Measurements from ENCODE around the gene NT5C2.

Gene NT5C2

GRCh38 chr10:103120977-103121735, 71.9 kb downstream of the NT5C2 start:
- no peak for DNase-seq

DNA sequence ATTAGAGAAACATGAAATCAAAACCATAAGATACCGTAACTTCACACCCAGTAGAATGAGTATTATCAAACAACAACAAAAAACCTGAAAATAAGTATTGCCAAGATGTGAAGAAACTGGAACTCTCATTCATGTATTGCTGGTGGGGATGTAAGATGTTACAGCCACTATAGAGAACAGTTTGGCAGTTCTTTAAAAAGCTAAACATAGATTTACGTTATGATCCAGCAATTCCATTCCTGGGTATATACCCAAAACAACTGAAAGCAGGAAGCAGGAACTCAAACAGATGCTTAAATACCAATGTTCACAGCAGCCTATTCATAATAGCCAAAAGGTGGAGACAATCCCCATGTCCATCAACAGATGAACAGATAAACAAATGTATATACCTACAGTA, 72.5 kb downstream of the NT5C2 start:
- no peak for DNase-seq

DNA sequence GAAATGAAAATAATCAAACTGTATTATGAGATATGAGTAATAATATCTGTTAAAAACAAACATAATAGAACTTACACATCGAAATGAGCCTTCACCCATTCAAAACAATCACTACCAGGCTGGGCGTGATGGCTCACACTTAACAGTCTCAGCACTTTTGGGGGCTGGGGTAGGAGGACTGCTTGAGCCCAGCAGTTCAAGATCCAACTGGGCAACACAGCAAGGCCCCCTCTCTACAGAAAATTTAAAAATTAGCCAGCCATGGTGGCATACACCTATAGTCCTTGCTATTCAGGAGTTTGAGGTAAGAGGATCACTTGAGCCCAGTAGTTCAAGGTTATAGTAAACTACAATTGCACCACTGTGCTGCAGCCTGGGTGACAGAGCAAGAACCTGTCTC, 75.8 kb downstream of the NT5C2 start:
- DNase-seq: no peak

DNA sequence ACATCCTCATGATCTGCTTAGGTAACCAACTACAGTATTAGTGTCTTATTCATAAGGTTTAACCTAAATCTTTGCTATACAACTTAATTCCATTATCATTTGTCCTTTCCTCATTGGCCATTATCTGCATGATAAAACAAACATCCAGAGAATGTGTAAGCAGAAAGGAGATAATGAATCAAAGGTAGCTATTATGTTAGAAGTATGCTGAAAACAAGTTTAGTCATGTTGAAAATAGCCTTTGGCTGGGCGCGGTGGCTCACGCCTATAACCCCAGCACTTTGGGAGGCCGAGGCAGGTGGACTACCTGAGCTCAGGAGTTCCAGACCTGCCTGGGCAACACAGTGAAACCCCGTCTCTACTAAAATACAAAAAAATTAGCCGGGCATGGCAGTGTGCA, 78.2 kb downstream of the NT5C2 start:
- no peak for DNase-seq

DNA sequence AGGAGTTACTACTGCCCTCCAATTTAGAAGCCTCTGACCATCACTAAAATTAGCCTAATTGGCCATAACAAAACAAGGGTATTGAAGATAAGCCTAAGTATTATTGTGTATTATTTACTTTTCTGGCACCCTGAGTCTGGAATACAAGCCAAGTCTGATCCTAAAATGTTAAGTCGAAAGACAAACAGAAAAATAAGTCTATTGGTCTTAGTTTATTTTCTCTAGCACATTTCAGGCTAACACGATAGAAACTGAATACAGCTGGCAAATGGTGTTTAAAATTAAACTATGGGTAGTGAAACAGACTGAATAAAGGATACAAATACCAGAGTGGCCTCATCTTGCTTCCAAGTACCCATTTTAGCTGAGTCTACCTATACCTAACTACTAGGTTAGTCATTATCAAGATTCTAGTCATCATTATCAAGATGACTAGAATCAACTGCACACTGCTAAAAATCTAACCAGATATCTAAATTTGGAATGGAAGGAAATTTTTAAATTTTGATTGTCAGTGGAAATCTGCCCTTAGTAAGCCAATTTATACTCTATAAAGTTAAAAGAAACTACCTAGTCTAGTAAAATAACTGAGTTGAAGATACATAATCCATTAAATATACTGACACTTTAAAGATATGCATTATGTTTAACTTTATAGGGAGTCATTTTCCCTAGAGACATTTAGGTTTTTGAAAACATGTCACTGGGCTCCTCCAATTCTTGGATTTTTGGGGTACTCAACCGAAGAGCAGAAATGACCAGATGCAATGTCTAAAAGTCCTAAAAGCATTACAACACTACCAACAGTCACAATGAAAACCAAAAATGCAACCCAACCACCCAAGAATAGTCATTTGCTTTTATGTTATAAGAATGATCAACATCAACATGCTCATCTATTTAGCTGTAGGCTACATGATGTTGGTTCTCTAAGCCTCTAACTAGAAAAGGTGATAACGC, 80.9 kb downstream of the NT5C2 start:
- DNase-seq: no peak

DNA sequence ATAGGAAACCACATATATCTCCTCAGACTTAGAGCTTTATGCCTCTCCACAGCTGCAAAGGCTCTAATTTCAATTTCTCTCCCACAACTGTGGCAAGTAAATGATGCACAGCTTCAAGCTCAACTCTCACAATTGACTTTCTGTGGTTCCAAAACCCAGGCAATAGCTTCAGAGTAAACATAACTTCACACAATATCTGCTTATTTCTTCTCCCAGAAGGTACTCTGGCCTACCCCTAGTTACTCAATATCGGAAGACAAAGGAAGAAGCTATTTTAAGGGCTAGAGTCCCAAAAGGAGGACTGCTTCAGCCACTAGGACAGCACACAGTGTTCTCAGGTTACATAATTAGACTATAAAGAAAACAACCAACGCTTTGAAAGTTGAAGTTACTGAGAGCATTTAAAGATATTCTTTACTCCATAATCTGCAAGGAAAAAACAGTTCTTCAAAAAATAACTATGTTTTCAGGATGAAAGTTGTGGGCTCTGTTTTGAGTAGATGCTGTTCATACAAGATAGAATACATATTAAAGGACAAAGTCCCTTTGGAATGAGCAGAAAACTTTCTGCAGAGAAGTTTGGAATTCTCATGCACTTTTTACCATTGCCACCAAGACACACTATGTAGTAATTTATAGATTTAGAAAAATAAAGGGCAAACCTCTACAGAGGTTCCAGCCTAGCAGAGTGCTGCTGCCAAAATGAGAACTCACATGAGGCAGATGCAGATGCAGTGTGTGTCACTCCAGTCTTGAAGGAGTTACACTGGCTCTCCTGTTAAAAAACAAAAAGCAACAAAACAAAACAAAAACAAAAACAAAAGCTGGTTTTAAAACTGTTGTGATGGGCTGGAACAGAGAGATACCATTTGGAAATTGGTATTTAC, 81.8 kb downstream of the NT5C2 start:
- DNase-seq: no peak

DNA sequence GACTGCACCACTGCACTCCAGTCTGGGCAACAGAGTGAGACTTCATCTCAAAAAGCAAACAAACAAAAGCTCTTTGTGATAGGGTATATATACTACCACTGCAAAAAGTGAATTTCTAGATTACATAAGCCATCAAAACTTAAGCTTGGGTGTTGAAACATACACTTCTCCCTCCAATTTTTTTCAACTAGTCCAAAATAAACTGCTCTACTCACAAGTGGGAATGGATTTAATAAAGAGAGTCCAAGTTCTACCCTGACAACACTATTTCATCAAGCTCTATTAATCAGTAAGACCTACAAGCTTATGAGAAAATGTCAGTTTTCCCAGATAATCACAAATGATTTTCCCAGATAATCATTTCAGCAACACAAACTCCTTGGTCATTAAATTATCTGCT, 82.7 kb downstream of the NT5C2 start:
- DNase-seq: no peak

DNA sequence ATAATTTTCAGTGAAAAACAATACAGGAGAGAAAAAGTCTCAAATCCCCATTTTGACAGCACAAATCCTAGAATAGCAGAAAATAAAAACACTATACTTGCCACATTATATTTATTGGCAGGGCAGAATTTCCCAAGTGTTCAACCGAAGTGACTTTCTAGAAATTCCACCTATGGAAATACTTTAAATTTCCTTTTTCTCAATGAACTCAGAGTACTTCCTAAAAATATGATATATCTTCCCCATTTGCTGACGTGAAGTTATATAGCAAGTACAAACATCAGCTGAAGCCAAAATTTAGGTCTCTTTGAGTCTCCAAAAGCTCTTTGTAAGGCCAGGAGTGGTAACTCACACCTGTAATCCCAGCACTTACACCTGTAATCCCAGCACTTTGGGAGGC, 83.3 kb downstream of the NT5C2 start:
- DNase-seq: no peak

DNA sequence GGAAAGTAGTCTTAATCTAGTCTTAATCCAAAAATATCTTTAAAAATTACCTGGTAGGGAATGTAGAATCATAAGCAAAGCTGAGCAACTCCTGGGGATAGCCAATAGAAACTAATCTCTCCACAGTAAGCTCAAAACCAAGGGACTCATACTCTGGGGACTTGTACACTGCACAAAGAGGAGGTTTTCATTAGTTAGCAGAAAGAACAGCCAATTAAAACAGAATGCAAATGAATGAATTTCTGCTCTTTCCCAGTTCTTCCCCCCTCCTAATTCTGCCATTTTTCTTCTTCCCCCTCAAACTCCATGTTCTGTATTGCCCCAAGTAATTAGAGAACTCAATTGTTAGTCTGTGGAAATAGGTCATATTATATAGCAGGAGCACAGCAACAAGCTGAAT, 86.5 kb downstream of the NT5C2 start:
- DNase-seq: no peak

DNA sequence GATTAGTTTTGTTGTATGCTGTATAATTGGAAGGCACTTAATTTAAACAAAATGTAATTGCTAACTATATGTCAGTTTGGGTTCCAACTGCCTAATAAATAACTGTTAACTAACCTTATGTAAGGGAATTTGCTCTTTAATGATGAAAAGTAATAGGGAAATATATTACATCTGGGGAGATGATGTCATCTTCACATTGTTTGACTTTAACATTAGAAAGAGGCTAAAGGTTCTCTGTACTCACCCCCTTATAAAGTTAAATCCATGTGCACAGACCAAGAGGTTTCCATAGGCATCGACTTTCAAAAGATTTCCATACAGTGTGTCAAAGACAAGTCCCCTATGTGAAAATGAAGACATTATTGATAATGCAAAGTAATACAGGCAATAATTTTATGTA, 87.6 kb downstream of the NT5C2 start:
- no peak for DNase-seq

DNA sequence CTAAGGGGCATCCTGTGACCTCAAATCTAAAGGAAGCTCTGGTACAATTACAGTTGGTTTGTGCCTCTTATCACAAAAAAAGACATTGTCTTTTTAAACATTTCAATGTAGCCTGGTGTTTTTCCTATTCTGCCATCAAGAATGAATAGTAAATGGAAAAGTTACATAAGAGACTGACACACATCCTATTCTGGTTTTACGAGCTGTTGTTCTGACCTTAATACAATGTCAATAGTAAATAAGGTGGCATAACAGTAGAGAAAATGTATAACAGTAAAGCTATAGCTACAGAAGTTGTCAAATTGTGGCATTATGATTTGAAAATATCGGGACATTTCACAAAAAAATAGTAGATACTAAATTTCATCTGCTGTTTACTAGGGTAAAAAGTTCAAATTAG, 88.4 kb downstream of the NT5C2 start:
- no peak for DNase-seq

GRCh38 chr10:103103989-103104388, 89.1 kb downstream of the NT5C2 start:
- DNase-seq: no peak

- no peak for DNase-seq
These were observed 90.9 kb downstream of the NT5C2 start for GRCh38 chr10:103102195-103102594.

DNA sequence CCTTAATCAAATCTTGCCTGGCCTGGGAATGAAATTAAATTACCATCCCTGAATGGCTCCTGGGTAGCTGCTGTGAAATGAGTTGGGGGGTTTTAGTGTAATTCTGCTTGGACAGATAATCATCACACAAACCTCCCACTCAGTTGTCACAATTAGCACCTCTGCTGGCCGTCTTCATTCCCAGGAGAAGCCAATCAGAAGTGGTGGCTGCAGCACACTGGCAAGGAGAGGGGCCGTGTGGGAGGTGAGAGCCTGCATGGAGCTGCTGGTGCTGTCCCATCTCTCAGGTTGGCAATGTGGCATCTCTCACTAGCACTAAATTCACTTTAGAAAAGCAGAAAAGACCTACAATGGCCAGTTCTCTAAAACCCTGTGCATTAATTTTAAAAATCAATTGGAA, 92.5 kb downstream of the NT5C2 start:
- DNase-seq: no peak

DNA sequence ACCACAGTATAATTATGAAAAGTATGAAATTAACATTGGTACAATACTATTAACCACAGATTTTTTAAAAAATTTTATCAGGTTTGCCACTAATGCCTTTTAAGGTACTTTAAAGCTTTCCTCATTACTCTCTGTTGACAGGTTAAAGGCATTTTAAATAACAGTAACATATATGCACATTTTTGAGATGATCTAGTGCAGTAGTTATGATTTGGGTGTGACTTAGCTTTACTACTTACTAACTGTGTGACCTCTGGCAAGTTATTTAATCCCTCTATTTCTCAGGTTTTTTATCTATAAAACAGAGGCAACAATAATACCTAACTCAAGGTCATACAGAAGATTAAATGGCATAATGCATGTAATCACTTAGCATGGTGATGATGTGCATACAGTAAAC, 94.8 kb downstream of the NT5C2 start:
- no peak for DNase-seq

GRCh38 chr10:103096130-103096529, 96.9 kb downstream of the NT5C2 start:
- no peak for DNase-seq

GRCh38 chr10:103095005-103095404, 98.1 kb downstream of the NT5C2 start:
- no peak for DNase-seq

DNA sequence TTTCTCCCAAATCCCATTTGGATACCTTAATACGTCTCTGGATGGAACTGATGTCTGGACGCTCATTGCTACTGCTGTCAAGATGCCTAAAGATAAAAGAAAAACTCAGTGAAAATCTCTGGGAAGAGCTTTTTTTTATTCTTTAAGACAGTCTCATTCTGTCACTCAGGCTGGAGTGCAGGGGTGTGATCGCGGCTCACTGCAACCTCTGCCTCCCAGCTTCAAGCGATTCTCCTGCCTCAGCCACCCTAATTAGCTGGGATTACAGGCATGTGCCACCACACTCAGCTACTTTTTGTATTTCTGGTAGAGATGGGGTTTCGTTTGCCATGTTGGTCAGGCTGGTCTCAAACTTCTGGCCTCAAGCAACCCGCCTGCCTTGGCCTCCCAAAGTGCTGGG, 102.2 kb downstream of the NT5C2 start:
- no peak for DNase-seq

GRCh38 chr10:103089493-103089892, 103.6 kb downstream of the NT5C2 start:
- DNase-seq: no peak

- no peak for DNase-seq
These were observed 106.3 kb downstream of the NT5C2 start for GRCh38 chr10:103086799-103087198.

GRCh38 chr10:103086261-103086660, 106.8 kb downstream of the NT5C2 start:
- no peak for DNase-seq

DNA sequence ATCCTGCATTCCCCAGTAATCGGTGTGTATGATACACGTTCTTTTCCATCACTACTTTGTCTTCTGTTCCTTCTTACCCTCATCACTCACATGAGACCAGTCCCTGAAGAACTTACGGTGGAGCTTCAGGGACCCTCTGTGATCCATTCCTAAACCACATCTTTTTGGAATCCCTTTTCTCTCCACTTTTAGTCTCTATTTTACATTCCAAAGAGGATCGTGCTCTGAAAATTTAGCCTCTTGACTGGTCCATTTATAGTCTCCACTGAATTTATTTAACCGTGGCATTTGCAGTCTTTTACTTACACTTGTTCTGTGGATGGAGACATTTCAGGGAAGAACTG, 109.1 kb downstream of the NT5C2 start:
- no peak for DNase-seq

DNA sequence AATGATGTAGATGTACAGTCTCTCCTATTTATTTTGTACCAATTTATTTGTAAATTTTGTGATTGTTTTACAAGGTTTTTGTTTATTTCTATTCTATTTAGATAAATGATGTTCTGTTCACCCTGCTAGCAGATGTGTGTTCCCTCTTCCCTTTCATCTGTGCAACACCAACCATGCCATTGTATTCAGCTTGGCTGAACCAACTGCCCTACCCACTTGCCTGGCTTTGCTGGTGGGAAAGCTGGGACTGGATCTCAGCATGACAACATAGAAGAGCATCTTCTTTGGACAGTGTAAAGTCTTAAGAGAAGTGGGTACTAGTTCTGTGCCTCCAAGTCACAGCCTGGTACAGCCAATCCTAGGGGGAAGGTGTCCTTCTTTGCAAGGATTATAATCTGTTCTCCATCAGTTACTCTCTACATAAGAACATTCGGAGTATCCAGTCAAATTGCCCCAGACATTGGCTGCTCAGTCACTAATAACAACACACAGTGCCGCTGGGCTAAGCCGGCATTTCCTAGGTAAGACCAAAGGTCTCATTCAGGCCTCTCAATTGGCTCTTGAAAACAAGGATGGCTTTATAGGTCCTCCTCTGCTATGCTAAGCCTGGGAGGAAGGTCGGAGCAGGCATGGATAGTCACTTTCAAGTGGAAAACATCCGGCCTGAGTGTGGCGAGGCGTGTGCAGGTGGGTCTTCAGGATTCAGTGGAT, 109.7 kb downstream of the NT5C2 start:
- no peak for DNase-seq

Data from stimulated activated CD4-positive, alpha-beta T cell treated with anti-CD3 and anti-CD28 coated beads, Interleukin-4, amount 100 ng/mL, for 24 hours (primary cell).